ENCODE data around the gene OR10G8.
"Not testable (repeated sequence)": the region's sequence is repeated elsewhere in the genome, so short reads cannot be mapped to it uniquely, and the experiment has no call there.

OR10G8 gene

GRCh38 chr11:124026498-124026897, at the start of gene OR10G8:
TSS of gene OR10G8 (plus strand) at chr11:124026798. CDS start at chr11:124029623, 2,825 bp downstream.
- no peak for DNase-seq

- no peak for DNase-seq
Observed at GRCh38 chr11:123977731-123978347, 48.8 kb upstream of the OR10G8 start, which contains the start of gene OR10S1. TSS of gene OR10S1 (minus strand) at chr11:123977781. CDS start at chr11:123977664, 117 bp downstream.

DNA sequence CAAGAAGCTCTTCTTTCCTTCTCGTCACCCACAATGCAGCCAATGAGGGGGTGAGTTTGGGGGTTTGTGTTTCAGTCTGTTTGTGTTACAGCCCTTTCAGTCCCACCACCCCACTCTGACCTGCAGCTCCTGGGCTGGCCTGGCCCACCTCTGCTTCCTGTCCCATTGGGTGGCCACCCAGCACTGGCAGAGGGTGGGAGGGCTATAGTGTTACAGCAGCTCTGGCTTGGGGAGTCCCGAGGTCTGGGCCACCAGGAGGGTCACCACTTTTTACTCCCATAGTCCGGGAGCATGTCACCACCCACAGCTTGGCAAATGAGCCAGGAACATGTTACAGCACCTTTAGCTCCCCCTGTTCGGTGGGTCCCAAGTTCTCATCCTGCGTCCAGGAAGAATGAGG, 47.3 kb upstream of the OR10G8 start:
- DNase-seq, result no peak

DNA sequence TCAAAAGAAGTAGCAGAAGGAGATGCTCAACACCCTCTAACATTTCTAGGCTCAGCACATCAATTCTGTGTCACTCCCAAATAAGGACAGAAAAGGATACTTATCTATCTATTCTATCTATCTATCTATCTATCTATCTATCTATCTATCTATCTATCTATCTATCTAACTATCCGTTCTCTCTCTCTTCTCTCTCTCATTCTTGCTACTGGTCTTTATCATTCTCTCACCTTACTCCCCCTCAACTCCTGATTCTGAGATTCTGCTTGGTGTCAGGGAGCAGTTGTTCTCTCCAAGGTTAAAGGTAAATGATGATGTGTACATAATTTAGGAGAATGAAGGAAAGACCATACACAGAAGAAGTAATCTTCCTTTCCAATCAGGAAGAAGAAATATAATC, 31.5 kb upstream of the OR10G8 start, which contains the start of gene OR10G6:
Gene OR10G6, minus strand, starts transcription at position 43 of the 400 bp plus-strand sequence. Its CDS starts 0 bp downstream, at position 43.
- no peak for DNase-seq

GRCh38 chr11:124012697-124013096, 13.9 kb upstream of the OR10G8 start, which contains the start of gene OR10G4:
TSS of gene OR10G4 (plus strand) at chr11:124012997. CDS start at chr11:124015575, 2,578 bp downstream.
- no peak for DNase-seq

GRCh38 chr11:124015837-124016236, 10.8 kb upstream of the OR10G8 start:
- DNase-seq, result not testable (repeated sequence)

DNA sequence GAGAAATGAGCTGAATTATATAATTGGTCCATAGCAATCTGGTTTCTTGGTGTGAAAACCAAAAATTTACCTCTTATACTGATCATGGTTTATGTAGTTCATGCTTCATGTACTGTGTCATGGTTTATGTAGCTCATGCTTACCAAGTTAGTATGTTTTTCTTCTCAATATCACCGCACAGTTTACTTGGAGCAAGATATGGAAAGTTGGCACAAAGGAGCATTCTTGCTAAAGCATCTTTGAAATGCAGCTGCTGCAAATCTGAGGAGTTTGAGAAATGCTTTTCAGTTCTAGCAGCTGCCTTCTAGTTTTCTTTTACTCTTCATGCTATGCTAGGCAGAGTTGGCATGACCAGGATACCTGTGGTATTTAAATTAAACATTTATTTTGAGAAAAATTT, 10.1 kb downstream of the OR10G8 start:
- DNase-seq, result no peak

DNA sequence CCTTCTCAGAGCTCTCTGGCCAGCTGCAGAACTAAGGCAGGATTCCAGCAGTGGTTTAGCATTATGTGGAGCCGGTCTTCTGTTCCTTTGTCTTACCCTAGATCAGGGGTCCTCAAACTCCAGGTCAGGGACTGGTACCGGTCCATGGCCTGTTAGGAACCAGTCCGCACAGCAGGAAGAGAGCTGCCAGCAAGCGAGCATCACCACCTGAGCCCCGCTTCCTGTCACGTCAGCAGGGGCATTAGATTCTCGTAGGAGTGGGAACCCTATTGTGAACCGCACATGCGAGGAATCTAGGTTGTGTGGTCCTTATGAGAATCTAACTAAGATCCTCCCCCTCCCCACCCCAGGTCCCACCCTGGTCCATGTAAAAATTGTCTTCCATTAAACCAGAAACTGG, 13.0 kb downstream of the OR10G8 start:
- DNase-seq, result no peak

DNA sequence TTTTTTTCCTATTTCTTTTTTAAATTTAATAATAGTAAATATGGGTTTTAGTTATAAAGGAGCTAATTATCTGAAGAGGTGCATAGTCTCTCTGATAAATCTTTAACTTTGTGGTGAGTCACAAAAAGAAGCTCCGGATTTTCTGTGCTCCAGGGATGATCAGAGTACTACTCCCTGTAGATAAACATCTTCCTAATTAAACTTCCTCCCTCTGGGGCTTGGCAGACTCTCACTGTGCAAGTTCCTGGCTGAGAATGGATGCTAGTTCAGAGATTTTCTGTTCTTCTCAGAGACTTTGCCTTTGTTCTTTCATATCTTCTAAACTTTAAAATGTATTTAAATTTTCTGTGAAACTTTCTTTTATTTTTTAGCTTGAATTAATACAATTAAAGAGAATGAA, 14.7 kb downstream of the OR10G8 start, which contains the start of gene OR10G7:
Gene OR10G7, minus strand, starts transcription at position 72 of the 400 bp plus-strand sequence. CDS start 2,324 bp downstream, outside the sequence.
- no peak for DNase-seq

GRCh38 chr11:124043420-124043819, 16.8 kb downstream of the OR10G8 start:
- no peak for DNase-seq

DNA sequence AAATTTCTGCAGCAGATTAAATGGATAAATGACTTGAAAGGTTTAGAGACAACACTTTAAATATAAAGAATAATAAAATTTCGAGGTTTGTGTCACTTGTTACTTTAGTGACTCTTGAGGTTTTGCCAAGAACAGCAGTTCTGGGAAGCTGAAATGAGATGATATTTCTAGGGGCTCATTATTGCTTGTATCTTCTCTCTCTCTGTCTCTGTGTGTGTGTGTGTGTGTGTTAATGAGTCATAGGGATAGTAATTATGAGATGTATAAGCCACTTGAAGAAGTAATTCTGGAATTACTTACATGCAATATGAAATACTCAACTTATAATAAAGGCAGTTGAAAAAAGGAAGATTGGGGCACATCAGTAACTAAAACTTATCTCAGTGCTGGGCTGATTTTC, 24.1 kb downstream of the OR10G8 start:
- DNase-seq, result no peak

- no peak for DNase-seq
Observed at GRCh38 chr11:124052966-124053365, 26.4 kb downstream of the OR10G8 start.

DNA sequence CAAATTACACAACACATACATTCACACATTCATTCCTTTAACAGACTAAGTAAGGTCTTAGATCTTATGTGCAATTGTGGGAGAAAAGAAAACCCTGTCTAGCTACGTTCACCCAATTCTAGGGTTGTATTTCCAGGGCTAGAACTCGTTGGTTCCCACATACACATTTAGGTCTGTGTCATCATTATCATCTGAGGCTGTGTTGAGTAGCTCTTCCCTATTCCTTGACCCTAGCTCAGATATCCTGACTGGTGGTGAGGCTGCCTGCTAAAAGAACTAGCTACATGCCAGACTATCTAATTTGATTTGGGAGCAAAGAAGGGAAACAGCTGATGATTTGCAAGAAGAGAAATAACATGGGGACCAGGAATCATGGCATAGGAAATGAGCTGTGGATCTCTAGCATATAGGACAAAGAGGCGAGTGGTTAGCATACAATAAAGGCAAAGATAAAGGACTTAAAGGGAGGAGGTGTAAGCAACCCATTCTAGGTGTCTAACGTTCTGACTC, 42.1 kb downstream of the OR10G8 start:
- DNase-seq, result no peak

DNA sequence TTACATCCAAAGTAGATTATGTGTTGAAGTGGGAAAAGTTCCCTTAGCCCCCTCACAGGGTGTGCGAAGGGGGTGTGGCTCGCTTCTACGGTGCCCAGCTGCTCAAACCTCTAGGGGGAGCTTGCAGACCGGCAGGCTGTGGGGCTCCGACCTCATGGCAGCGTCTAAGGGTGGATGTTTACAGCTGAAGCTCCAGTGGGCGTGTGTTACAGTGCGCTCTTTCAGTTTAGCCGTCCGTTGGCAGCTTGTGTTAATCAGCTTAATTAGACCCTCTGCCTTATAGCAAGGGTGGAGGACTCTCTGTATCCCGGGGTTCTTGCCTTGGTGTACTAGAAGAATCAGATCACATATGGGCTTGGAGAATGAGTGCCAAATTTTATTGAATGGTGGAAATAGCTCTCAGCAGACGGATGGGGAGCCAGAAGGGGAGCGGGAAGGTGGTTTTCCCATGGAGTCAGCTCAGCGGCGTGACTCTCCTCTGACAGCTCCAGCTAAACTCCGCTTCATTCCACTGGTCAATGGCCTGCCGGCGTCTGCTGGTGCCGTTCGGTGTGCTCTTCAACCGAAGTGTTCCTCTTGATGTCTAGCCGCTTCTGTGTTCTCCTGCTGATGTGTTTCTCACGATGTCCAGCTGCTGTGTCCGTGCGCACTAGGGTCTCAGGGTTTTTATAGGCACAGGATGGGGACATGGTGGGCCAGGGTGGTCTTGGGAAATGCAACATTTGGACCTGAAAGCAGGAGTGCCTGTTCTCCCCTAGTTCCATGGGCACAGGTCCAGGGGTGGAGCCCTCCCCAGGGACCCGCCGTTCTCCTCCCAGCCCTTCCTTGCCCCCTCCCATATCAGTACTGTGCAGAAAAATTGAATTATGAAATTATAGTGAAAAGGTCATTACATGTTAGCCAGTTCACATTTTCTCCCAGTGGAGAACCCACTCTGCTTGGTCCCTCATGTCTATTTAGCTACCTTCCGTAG, 43.1 kb downstream of the OR10G8 start:
- DNase-seq, result peak; percentile 24

DNA sequence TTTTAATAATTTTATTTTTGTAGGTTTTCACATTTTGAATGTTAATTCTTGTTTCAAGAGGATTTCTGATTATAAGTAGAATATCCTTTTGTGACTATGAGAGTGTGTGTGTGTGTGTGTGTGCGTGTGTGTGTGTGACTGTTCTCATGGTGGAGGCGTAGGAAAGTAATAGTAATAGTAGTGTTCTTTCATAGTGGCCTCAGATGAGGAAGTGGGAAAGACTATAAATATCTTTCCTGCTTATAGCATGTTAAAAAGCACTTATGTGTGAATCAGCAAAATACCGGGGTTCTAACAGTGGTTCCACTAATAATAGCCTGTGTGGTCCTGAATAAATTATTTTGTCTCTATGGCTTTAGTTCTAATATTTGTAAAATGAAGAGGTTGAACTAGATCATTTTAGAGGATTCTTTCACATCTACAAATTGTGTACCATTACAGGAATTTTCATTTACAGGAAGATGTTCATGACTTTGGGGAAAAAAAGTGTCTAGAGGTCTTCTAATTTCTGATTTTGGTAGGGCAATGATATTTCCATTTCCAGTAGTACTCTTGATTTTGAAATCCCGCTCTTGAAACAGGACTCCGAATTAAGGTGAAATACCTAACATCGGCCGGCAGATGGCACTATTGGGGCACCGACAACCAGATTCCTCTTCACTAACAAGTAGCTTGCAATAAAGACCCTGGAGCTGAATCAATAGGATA, 44.5 kb downstream of the OR10G8 start:
- DNase-seq, result no peak

DNA sequence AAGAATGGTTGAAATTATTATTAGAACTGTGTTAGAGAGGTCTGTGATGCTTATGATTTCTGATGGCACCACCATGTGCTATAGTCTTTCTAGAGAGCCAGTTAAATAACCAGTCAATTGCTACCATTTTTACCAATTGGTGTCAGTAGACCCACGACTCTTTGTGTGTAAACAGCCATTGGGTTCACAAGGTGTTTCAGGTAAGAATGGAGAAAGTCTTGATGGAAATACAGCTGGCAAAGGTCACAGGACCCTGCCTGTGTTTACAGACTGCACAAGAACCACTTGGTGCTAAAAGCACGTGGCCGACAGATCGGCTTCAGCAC, 45.0 kb downstream of the OR10G8 start:
- no peak for DNase-seq

DNA sequence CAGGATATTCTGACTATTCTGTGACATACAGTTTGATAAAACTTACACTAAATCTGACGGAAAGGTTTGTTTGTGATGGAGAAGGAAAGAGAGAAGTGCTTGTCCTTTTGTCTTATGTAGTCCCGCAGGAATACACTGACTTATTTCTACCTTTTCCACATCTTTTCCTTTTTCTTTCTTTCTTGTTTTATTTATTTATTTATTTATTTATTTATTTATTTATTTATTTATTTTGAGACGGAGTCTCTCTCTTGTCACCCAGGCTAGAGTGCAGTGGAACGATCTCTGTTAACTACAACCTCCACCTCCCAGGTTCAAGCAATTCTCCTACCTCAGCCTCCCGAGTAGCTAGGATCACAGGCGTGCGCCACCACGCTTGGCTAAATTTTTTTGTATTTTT, 45.5 kb downstream of the OR10G8 start:
- DNase-seq, result no peak

GRCh38 chr11:124074554-124074953, 48.0 kb downstream of the OR10G8 start:
- DNase-seq, result no peak

DNA sequence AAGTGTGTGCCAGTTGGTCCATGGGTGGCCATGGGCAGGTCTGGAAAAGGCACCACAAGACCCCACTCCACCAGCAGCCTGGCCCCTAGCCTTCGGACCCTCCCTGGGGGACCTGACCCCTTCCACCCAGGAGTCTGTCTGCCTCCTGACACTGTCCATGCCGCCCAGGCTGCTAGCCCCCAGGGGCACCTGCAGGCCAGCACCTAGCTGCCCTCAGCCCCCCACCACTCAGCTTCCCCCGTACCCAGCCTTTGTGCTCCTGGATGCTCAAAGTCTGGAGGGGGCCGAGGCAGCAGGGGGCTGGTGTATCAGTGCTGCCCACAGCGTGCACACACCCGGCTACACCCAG, 48.9 kb downstream of the OR10G8 start:
- no peak for DNase-seq

DNA sequence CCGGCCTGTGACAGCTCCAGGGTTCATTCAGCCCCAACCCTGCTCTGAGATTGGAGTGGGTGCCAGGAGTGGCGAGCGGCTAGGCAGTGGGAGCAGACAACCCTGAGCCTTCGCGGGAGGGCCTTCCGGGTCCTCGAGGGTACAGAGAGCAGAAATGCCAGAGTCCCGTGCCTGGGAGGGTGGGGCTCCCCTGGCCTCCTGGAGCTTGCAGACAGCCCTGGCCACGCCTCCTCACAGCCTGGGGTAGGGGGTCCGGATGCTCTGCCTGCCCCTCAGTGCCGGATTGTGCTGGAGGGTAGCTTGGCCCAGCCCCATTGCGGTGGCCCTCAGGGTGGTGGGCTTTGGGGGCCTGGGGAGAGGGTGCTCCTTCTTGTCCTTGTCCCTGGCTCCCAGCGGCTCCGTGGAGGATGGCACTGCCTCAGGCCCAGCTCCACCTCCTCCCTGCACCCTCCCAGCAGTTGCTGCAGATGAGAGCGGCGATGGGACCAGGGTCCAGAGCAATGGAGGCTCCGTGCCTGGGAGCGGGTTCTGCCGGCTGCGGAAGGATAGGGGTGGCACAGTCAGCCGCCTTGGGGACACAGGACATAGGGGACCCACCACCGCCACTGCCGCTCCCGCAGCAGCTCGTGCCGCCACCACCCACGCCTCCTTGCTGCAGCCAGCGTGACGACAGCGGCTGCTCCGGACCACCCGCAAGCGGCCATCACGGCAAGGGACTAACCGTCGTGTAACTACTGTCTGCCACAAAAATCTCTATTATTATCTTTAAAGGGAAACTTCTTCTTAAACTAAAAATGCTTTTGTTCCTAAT, 49.4 kb downstream of the OR10G8 start:
- no peak for DNase-seq

- DNase-seq, result no peak
Observed at GRCh38 chr11:124077266-124077665, 50.7 kb downstream of the OR10G8 start.

GRCh38 chr11:124078591-124078990, 52.0 kb downstream of the OR10G8 start:
- no peak for DNase-seq

Measured in amniotic stem cell (primary cell).